GM21723 (cell line): ENCODE data around the gene OPCML.

Experiments used
- ATAC-seq: cut with Tn5 transposase; IDR thresholded peaks from one replicate; pipeline ENCODE4 v1.9.1; 2021; ENCODE audit warnings: mild to moderate bottlenecking, moderate library complexity; ENCODE audit not compliant: unreplicated experiment

Gene OPCML

DNA sequence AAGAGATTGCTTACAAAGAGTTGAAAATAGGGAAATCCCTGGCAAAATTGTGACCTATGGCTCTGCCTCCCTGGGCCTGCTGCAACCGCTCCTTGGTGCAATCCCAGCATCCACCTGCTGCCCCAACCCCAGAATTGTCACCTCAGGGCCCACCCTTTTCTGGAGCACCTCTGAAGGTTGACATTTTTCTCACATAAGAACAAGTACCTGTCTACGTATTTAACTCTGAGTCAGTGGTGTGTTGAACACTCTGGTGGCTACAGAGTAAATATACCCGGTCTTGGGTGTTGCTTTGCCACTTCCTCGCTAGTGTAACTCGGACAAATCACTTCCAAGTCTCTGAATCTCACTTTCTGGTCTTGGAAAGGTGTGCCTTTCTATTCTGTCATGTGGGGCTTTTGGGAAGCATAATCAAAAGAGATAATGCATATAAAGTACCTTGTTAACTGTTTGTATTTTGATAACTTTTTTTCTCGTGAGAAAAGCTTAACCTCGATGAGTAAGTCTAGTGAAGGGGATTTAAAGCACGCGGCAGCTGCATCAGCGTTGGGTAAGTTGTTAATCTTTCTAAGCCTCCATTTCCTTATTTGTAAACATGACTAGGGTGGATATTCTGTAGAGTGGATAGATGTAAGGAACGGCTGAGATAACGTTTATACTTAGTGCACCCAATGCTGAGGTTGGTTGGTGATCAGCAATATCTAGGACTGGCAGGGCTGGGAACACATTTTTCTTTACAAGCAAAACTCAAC lies 881.2 kb downstream of the OPCML start:
- ATAC-seq, result no peak

DNA sequence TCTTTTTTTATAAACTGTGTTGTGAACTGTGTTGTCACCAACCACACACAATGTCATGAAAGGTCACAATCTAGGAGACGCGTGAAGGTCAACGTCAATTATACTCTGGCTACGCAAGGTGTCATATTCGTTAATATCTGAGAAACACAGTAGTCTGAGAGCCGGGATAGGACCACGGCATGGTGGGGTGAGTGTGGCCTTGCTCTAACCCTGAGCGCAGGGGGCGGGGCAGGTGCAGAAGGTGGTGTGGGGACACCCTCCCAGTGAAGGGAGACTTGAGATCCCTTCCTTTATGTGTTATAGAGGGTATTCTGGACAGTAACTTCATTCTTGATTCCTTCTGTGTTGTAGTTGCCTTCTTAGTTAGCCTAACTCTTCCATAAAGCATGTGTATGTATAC lies 883.0 kb downstream of the OPCML start:
- no peak for ATAC-seq

DNA sequence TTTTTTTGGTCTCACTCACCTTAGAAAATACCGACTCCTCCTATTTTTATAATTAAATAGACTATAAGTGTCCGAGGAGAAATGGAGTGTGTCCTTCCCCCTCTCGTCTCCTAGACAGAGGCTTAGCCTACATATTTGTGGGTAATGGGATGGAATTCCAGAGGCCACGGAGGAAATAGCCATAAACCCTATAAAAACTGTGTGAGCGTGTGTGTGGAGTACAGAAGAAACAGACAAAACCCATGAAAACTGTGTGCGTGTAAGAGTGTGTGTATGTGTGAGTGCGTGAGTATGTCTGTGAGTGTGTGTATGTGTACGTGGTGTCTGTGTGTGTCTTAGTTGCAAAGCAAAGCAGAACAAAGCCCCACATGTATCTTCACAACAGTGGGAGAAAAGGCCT lies 883.5 kb downstream of the OPCML start:
- no peak for ATAC-seq

DNA sequence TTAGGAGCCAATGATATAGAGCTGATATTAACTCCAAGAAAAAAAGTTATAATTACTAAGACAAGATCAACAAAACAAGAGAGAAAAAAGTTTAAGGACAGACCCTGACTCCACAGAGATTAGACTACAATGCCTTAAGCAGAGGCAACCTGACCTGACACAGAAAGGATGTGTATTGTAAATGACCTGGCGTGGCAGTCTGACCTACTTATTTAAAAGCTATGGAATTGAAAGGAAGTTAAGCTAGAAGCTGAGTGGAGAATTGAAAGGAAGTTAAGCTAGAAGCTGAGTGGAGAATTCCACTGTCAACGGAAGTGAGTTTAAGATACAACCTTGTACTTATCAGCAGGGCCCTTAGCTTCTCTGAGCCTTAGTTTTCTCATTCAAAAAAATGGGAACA lies 885.4 kb downstream of the OPCML start:
- no peak for ATAC-seq

DNA sequence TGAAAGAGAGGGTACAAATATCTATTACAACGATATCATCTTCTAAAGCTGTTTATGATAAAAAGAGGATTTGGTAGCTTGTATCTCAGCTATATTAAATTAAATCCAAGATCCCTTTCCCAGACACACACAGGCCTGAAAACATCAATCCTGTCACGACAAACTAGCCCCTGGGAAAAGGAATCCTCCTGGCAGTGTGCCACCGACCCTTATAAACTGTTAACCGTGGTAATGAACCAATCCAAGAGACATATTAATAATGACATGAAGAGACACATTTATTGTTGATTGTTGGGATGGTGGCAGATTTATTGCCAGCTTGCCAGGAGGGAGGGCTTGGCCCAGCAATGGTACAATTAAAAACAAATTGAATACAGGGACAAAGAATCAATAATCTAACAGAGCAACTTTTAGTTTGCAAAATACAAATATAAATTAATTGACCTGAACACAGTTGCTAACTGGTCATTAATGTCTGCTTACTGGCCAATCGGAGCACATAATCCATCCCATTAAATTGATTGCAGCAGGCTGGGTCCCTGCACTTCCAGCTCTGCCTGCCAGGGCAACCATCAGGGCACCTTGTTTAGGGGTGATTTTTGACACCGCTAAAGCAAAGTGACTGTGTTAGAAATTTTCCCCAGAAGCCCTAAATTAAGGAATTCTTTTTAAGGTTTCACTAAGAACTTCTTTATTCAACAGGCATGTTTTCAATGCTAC lies 887.6 kb downstream of the OPCML start:
- ATAC-seq, result no peak

DNA sequence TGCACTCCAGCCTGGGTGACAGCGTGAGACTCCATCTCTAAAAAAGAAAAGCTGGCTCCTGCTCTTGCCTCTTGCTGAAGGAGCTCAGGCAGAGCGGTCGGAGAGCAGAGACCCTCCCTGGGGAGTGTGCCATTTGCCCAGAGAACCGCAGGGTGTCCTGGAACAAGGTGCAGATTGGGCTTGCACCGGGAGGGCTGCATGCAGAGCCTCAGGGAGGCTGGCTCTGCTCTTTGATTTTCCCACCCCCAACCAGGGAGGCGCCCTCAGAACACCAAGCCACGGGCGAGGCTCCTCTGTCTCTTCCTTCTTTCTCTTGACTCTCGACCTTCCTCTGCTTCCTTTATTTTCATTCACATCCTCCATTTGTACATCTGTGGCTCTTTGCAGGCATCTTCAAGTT lies 889.1 kb downstream of the OPCML start:
- ATAC-seq, result no peak

DNA sequence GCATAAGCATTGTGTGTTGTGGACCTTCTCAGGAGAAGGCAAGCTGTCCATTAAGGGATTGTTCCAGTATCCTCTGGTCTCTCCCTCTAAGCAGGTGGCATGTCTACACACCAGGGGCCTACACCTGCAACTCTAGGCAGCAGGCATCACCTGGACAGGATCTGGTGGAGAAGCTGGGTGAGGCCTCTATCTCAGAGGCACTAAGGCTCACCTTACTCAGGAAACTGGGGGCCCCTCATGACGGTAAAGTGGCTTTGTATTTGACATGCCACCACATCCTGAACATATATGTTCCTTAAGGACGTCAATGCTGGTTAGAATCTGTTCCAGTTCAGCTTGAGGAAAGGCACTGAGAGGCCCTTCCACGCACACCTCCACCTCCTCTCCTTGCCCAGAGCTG lies 891.3 kb downstream of the OPCML start:
- no peak for ATAC-seq

DNA sequence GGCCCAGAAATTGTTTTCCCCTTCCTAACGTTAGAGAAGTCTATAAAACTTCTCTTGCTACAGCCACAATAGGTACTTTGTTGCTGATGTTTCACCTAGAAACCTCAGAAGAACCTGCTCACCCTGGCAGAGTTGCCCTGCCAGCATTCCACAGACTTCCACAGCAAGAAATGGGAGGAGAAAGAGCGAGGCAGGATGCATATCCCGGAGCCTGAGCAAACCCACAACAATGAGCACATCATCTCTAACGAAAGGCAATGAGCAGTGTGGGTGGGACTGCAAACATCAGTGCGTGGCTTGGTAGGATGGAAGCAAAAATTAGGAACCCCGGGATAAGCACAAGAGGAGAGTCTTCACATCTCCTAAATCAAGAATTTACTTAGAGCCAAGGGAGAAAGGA lies 892.3 kb downstream of the OPCML start:
- ATAC-seq, result no peak

DNA sequence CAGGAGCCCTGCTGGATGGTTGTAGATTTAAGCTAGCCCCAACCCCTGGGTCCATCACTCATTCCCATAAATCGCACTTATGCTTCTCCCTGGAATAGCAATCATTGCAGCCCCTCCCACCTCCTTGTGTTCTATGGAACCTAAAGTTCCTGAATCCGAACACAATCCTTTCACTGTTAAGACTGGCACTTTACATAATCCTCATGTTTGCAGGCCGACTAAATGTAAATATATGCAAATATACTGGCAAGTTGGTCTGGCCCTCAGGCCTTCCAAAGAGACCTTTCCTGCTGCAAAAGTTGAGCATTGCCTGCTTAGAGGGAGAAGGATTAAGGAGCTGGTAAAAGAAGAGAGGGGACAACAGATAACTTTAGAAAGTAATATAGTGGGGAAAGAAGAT lies 892.9 kb downstream of the OPCML start:
- no peak for ATAC-seq

DNA sequence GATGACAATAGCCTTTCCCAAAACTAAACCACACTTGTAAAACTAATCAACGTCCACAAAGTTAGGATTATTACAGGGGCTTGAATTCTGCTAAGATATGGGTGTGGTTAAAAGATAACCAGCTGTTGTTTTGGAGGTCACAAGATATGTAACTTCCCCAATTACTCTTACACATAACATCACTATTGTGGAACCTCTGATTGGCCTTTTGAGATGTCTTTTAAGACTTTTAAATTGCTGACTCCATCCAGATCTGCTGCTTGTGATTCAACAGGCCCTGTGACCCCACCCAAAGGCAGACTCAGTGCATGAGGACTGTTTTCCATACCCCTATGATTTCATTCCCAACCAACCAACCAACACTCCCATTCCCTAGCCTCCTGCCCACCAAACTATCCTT lies 893.9 kb downstream of the OPCML start:
- ATAC-seq, result no peak

DNA sequence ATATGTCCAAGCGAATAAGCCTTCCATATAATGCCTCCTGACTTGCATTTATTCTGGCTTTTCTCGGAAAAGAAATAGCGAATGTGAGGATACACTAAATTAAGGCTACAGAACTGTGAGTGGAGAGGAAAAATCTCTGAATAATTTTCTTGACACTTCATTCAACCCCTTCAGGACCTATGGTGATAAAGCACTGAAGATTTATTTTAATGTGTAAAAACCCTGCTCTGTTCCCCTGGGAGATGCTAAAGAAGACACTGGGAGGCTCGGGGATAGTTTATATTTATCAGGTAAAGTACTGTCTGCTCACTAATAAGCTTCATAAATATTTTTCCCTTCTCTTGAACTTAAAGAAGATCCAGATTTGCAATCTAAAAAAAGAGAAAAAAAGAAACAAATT lies 895.8 kb downstream of the OPCML start:
- ATAC-seq, result no peak

DNA sequence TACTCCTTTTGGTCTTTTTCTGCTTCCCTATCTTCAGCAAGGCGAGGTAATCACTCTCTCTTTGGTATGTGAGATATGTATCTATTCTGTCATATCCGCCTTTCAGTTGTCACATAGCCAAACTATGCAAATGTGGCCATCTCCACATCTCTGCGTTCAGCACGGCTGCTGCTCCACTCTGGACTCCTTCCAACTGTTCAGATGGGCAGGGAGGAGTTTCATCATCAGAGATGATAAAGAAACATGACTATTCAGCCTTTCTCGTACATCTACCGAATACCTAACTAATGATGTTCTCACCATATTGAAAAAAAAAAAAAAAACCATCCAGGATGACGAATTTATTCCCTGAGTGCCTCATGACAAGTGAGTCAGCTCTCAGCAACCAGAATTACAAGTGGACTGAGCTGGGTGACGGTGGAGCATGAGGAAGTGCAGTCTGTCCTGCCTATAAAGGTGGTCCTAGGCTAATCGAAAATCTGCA lies 899.6 kb downstream of the OPCML start:
- ATAC-seq, result no peak

DNA sequence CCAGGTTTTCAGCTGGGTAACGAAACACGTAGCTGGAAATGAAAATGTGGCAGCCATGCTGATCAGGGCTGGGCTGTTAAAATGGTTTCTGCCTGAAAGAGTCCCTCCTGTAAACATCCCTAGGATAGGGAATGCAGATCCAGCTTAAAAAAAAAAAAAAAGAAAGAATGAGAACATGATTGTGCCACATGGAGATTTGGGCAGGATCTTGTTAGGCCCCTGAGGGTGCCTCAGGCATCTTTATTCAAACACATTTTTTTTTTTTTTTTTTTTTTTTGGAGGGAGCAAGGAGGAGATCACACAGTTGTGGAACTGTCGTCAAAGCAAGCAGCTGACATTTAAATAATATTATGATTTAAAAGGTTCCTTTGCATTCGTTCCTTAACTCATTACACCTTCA lies 900.3 kb downstream of the OPCML start:
- ATAC-seq, result no peak

DNA sequence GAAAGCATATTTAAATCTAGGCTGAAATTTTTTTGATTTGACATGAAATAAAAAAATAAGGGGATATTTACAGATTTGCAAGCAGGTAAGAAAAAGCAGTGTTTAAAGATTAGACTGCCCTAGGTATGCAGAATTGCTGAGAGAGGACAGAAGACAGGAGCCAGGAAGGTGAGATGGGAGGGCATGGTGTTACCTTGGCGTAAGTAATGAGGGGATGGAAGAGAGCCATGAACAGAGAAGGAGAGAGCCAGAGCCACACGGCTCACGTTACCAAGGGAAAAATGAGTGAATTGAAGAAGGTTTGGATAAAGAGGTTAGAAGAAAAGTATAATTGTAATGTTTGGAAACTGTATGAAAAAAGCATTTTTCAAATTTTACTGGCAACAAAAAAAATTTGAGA lies 904.3 kb downstream of the OPCML start:
- no peak for ATAC-seq

DNA sequence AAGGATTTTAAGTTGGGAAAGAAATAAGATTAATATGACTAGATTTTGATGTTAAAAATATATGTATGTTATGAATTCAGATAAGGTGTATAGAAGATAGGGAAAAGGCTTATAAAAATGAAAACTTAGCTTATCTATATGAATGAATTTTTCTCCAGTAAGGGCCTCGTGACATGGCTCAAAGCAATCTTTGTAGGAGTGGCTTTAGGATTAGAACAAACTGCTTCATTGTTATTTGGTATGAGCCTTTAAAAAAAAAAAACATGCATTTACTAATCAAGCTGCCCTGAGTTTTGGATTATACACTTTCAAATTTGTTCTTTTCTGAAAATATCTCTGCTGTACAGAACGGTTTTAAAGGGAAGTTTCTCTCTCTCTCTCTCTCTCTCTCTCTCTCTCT lies 905.9 kb downstream of the OPCML start:
- ATAC-seq, result no peak

DNA sequence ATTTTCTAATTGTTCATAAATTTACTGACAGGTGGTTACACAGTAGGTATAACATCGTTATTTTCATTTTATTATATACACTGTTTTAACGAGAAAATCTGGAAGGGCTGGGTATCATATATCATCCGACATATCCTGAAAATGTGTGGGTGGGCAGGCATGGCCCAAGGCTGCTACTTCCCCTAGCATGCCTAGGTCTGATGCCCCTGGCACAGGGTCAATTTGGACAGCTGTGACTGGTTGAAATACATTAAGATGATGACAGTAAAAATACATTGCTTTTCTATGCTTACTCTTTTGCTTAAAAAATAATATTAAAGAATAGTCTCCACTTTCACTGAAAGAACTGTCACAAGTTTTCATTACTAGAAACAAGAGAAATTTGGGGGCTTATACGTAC lies 908.8 kb downstream of the OPCML start:
- ATAC-seq, result no peak

DNA sequence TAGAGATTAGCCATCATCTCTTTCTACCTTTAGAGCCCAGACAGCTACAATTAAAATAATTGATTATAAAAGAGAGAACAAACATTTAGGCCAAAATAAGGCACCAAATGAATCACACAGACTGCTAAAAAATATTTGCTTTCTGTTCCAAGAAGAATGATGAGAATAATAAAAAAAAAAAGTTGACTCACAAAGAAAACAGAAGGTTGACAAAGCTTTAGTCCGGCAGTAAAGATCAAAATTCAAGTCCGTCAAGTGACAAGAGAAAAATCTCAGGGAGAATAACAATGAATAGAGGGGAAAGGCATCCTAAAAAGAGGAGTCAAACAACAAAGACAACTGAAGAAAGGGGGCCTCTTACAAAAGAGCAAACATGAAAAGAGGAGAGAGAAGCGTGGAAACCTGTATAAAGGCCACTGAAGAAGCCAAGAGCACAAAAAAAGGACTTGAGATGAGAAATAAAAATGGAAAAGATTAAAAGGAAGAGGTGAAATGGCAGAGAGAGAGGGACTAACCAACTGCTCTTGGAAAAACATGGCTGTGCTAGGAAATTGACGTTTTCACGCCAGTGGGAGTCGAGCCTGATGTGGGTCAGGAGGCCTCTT lies 910.2 kb downstream of the OPCML start:
- no peak for ATAC-seq

DNA sequence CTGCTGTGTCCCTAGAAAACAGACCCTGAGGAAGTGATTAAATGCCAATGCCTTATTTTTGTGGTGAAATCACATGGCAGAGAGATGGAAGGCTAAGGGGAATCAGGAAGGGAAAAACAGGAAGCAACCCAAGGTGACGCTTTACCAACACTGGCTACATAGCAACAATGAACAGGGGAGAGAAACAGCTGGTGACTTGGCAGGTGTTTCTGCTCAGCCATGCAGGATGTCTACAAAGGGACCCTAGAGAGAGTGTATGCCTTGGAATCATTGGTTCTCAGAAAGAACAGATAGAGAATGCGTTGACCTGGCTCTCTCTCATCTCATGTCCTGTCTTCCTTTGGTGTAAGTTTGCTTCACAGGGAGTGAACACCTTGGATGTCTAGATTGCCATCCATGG lies 911.9 kb downstream of the OPCML start:
- no peak for ATAC-seq

DNA sequence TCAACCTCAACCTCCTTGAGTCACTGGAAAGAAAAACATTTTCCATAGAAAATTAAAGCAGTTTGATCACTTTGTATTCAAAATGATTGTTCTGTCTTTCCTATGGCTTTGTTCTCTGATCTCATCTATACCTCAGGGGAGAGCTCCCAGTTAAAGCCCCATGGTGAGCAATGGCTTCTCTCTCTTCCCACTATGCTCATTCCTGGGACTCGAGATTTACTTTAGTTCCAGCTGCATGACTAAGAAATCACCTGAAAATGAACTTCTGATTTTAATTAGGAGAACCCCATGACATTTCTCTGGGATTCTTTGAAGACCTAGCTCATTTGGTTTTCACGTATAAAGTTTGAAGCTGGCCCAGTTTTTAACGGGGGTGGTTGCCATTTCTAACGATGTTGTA lies 921.5 kb downstream of the OPCML start:
- no peak for ATAC-seq

DNA sequence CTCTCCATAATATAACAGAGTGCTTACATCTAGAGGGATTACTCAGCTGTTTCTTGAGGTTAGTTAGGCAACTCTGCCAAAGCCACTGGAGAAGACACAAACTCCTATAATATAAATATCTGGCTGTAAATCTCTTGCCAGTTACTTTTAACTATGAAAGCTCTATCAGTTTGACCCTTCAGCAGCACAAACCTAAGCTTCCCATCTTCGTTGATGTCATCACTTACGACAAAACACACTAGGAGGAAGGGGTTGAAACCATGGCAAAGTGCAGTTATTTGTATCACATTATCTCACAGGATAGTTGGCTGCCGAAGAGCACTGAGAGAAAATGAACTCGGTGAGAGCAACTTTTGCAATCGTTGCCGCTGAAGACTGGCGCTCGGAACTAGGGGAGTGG lies 922.1 kb downstream of the OPCML start:
- no peak for ATAC-seq

DNA sequence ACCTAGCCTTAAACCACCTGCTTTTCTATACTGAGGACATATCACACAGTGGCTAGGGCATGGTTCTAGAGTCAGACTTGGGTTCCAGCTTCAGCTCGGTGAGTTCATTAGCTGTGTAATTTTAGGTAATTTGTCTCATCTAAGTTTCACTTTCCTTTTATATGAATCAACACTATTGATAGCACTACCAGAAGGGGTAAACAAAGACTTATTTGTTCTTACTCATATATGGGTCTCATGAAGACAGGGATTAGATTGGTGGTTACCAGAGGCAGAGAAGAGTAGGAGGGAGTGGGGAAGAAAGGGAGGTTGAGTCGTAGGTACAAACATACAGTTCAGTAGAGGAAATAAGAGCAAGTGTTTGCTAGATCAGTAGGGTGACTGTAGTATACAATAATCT lies 924.7 kb downstream of the OPCML start:
- ATAC-seq, result no peak
